Neural cell (in vitro differentiated cells): ENCODE results near the gene CCDC40.

Experiments used
- EP300 ChIP-seq: fragments of 450-650 bp; conservative IDR thresholded peaks from 2 replicates; pipeline ENCODE4 v1.6.1; 2014; ENCODE audit warnings: antibody characterized with exemption, mild to moderate bottlenecking, moderate library complexity; ENCODE audit not compliant: poor library complexity, severe bottlenecking
- MXI1 ChIP-seq: fragments of 450-650 bp; conservative IDR thresholded peaks from 2 replicates; pipeline ENCODE4 v1.6.1; 2014; ENCODE audit warnings: antibody characterized with exemption, mild to moderate bottlenecking; ENCODE audit not compliant: poor library complexity, severe bottlenecking
- POLR2AphosphoS5 ChIP-seq: IDR thresholded peaks from 2 replicates; pipeline ENCODE4 v1.6.1; 2012
- SMC3 ChIP-seq: fragments of 450-650 bp; conservative IDR thresholded peaks from 2 replicates; pipeline ENCODE4 v1.6.1; 2014; ENCODE audit warnings: antibody characterized with exemption, mild to moderate bottlenecking, moderate library complexity; ENCODE audit not compliant: poor library complexity
- TAF1 ChIP-seq: IDR thresholded peaks from 2 replicates; pipeline ENCODE4 v1.6.1; 2012; ENCODE audit warnings: low read depth
- TF ChIP-seq, protein P1 (sequence below): fragments of 450-650 bp; IDR thresholded peaks from 2 replicates; pipeline ENCODE4 v1.5.1; 2014; ENCODE audit warnings: antibody characterized with exemption, mild to moderate bottlenecking, moderate library complexity; ENCODE audit not compliant: poor library complexity, severe bottlenecking

DNA sequence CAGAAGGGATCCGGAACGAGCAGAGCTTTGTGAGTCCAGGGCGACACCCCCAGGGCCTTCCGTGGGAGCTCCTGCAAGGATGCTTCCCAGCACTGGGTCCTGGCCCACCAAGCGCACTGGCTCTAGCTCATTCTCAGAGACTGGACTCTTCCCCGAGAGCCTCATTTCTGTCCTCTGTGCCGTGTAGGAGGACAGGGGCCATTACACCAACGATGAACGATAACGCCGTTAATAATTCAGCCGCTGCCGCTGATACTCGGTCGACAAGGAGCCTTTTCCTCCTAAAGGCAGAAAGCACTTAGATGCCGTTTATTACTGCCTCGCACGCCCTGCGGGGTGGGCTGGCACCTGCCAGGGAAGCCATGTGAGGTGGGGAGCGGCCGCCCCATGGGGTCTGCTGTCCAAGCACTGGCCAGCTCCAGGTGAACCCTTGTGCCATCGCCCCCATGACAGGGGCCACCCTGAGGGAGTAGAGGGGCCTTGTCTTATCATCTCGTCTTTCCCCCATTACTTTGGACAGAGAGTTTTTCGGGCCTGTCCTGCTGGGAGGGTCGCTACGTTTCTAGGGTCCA, 34.3 kb upstream of the CCDC40 start:
- TF ChIP-seq MXI1 (no peak), POLR2AphosphoS5 (no peak), SMC3 (no peak), TAF1 (no peak), EP300 (no peak)
- TF ChIP-seq, protein P1, sequence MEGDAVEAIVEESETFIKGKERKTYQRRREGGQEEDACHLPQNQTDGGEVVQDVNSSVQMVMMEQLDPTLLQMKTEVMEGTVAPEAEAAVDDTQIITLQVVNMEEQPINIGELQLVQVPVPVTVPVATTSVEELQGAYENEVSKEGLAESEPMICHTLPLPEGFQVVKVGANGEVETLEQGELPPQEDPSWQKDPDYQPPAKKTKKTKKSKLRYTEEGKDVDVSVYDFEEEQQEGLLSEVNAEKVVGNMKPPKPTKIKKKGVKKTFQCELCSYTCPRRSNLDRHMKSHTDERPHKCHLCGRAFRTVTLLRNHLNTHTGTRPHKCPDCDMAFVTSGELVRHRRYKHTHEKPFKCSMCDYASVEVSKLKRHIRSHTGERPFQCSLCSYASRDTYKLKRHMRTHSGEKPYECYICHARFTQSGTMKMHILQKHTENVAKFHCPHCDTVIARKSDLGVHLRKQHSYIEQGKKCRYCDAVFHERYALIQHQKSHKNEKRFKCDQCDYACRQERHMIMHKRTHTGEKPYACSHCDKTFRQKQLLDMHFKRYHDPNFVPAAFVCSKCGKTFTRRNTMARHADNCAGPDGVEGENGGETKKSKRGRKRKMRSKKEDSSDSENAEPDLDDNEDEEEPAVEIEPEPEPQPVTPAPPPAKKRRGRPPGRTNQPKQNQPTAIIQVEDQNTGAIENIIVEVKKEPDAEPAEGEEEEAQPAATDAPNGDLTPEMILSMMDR: no peak
